HG03097 (cell line): ENCODE results near the gene SKAP2.
"Not testable (repeated sequence)": the region's sequence is repeated elsewhere in the genome, so short reads cannot be mapped to it uniquely, and the experiment has no call there.

ENCODE experiments used
- ATAC-seq: cut with Tn5 transposase; IDR thresholded peaks from one replicate; pipeline ENCODE4 v1.9.1; 2021; ENCODE audit not compliant: unreplicated experiment, low FRiP score

SKAP2 gene

GRCh38 chr7:26857506-26858240 is 6.7 kb downstream of the SKAP2 start:
- ATAC-seq, result no peak

GRCh38 chr7:26857170-26857505 is 7.3 kb downstream of the SKAP2 start:
- no peak for ATAC-seq

GRCh38 chr7:26856176-26856985 is 8.0 kb downstream of the SKAP2 start:
- no peak for ATAC-seq

- no peak for ATAC-seq
Observed at GRCh38 chr7:26854876-26855855, 9.2 kb downstream of the SKAP2 start.

- ATAC-seq, result no peak
Observed at GRCh38 chr7:26853788-26854393, 10.5 kb downstream of the SKAP2 start.

- ATAC-seq, result no peak
Observed at GRCh38 chr7:26850193-26850651, 14.2 kb downstream of the SKAP2 start.

- no peak for ATAC-seq
Observed at GRCh38 chr7:26843705-26844104, 20.7 kb downstream of the SKAP2 start.

GRCh38 chr7:26842897-26843296 is 21.5 kb downstream of the SKAP2 start:
- no peak for ATAC-seq

GRCh38 chr7:26841003-26841739 is 23.2 kb downstream of the SKAP2 start:
- ATAC-seq, result no peak

GRCh38 chr7:26836793-26837192 is 27.6 kb downstream of the SKAP2 start:
- not testable (repeated sequence) for ATAC-seq

GRCh38 chr7:26815426-26815825 is 49.0 kb downstream of the SKAP2 start:
- no peak for ATAC-seq

- no peak for ATAC-seq
Observed at GRCh38 chr7:26813432-26813831, 51.0 kb downstream of the SKAP2 start.

GRCh38 chr7:26794541-26794940 is 69.8 kb downstream of the SKAP2 start:
- ATAC-seq, result no peak

- ATAC-seq, result no peak
Observed at GRCh38 chr7:26792576-26792975, 71.8 kb downstream of the SKAP2 start.

GRCh38 chr7:26792006-26792405 is 72.4 kb downstream of the SKAP2 start:
- no peak for ATAC-seq

- ATAC-seq, result no peak
Observed at GRCh38 chr7:26789481-26790184, 74.8 kb downstream of the SKAP2 start.

GRCh38 chr7:26787701-26788100 is 76.7 kb downstream of the SKAP2 start:
- no peak for ATAC-seq

- no peak for ATAC-seq
Observed at GRCh38 chr7:26784118-26784517, 80.3 kb downstream of the SKAP2 start.

- ATAC-seq, result no peak
Observed at GRCh38 chr7:26782501-26782900, 81.9 kb downstream of the SKAP2 start.
